ENCODE results near the gene LCORL.

- TF ChIP-seq ZFX (IDR thresholded peaks at IDR 0.05; ENCODE audit: borderline replicate concordance) (no peak), CTCF (IDR thresholded peaks at IDR 0.05) (no peak)
These were observed 1.3 kb downstream of the LCORL start for GRCh38 chr4:18020145-18020670.

Data from 22Rv1 (cell line).